ENCODE data around the gene IL4I1.

IL4I1 gene

GRCh38 chr19:49843265-49843664 lies 53.4 kb downstream of the IL4I1 start:
- no peak for DNase-seq
- ChIA-PET POLR2A (interaction anchor here (1.0 kb wide), 1 partner anchor 26 kb away, joined by 4 read pairs; no protein-coding TSS in a partner anchor), CTCF (interaction anchor here (1.2 kb wide), 1 partner anchor 30 kb away, joined by 3 read pairs; the partner anchor contains the start of gene FUZ)
- Histone ChIP-seq H3K4me3 (ENCODE audit: control insufficient read depth in 1 of 7, extremely low read depth in 1 of 7, insufficient read depth in 4 of 7, low read depth in 2 of 7, low read length in 6 of 7) (no peak overlapping the region), H3K36me3 (ENCODE audit: control insufficient read depth in 4 of 4, insufficient read depth in 4 of 4, low read length in 3 of 4) (peaks cover 7 to 25% (median 21%) of the 10 kb centered on the region in 4 experiments), H3K4me1 (ENCODE audit: control extremely low read depth in 1 of 4, control insufficient read depth in 4 of 4, insufficient read depth in 4 of 4, low read length in 3 of 4) (peaks cover 0 to 5% (median 3%) of the 10 kb centered on the region in 4 experiments), H3K9me3 (ENCODE audit: control extremely low read depth in 1 of 5, control insufficient read depth in 4 of 5, insufficient read depth in 2 of 5, low read depth in 1 of 5, low read length in 4 of 5) (no peaks in the 10 kb centered on the region), H3K27ac (ENCODE audit: insufficient read depth in 1 of 2, low read depth in 1 of 2, low read length in 2 of 2, poor library complexity in 1 of 2, severe bottlenecking in 2 of 2) (no peak overlapping the region), H3K27me3 (replicated peaks in 2 of 5; ENCODE audit: control insufficient read depth in 4 of 5, insufficient read depth in 5 of 5, low read length in 4 of 5) (no peaks in the 10 kb centered on the region)
- 100% methylated on average over 1 of the region's 3 CpGs for WGBS (ENCODE audit: insufficient coverage)

GRCh38 chr19:49840736-49841249 lies 55.9 kb downstream of the IL4I1 start:
- Histone ChIP-seq H3K4me1 (ENCODE audit: control extremely low read depth in 1 of 4, control insufficient read depth in 4 of 4, insufficient read depth in 4 of 4, low read length in 3 of 4) (no peaks in the 10 kb centered on the region), H3K36me3 (ENCODE audit: control insufficient read depth in 4 of 4, insufficient read depth in 4 of 4, low read length in 3 of 4) (peaks cover 14 to 48% (median 39%) of the 10 kb centered on the region in 4 experiments), H3K27ac (ENCODE audit: insufficient read depth in 1 of 2, low read depth in 1 of 2, low read length in 2 of 2, poor library complexity in 1 of 2, severe bottlenecking in 2 of 2) (no peak overlapping the region), H3K27me3 (replicated peaks in 2 of 5; ENCODE audit: control insufficient read depth in 4 of 5, insufficient read depth in 5 of 5, low read length in 4 of 5) (no peaks in the 10 kb centered on the region), H3K9me3 (ENCODE audit: control extremely low read depth in 1 of 5, control insufficient read depth in 4 of 5, insufficient read depth in 2 of 5, low read depth in 1 of 5, low read length in 4 of 5) (no peaks in the 10 kb centered on the region), H3K4me3 (ENCODE audit: control insufficient read depth in 1 of 7, extremely low read depth in 1 of 7, insufficient read depth in 4 of 7, low read depth in 2 of 7, low read length in 6 of 7) (no peak overlapping the region)
- DNase-seq: no peak
- POLR2A ChIA-PET: interaction anchor here (0.6 kb wide), 1 partner anchor 27 kb away, joined by 3 read pairs; the partner anchor contains the start of gene PNKP
- 98% methylated on average over 12 of the region's 17 CpGs for WGBS (ENCODE audit: insufficient coverage)
- CTCF ChIA-PET: no interaction called here

GRCh38 chr19:49840321-49840720 lies 56.4 kb downstream of the IL4I1 start:
- no peaks in the 10 kb centered on the region for H3K9me3 ChIP-seq (ENCODE audit: control extremely low read depth in 1 of 5, control insufficient read depth in 4 of 5, insufficient read depth in 2 of 5, low read depth in 1 of 5, low read length in 4 of 5)
- peaks cover 14 to 53% (median 44%) of the 10 kb centered on the region in 4 experiments for H3K36me3 ChIP-seq (ENCODE audit: control insufficient read depth in 4 of 4, insufficient read depth in 4 of 4, low read length in 3 of 4)
- POLR2A ChIA-PET: no interaction called here
- H3K27me3 ChIP-seq (replicated peaks in 2 of 5; ENCODE audit: control insufficient read depth in 4 of 5, insufficient read depth in 5 of 5, low read length in 4 of 5): no peaks in the 10 kb centered on the region
- 97% methylated on average over 11 of the region's 11 CpGs for WGBS (ENCODE audit: insufficient coverage)
- no peak overlapping the region for H3K27ac ChIP-seq (ENCODE audit: insufficient read depth in 1 of 2, low read depth in 1 of 2, low read length in 2 of 2, poor library complexity in 1 of 2, severe bottlenecking in 2 of 2)
- DNase-seq: no peak
- no peak overlapping the region for H3K4me3 ChIP-seq (ENCODE audit: control insufficient read depth in 1 of 7, extremely low read depth in 1 of 7, insufficient read depth in 4 of 7, low read depth in 2 of 7, low read length in 6 of 7)
- H3K4me1 ChIP-seq (ENCODE audit: control extremely low read depth in 1 of 4, control insufficient read depth in 4 of 4, insufficient read depth in 4 of 4, low read length in 3 of 4): no peaks in the 10 kb centered on the region
- CTCF ChIA-PET: no interaction called here

GRCh38 chr19:49839713-49840112 lies 57.0 kb downstream of the IL4I1 start:
- ChIA-PET POLR2A (no interaction called here), CTCF (no interaction called here)
- DNase-seq: no peak
- Histone ChIP-seq H3K4me1 (ENCODE audit: control extremely low read depth in 1 of 4, control insufficient read depth in 4 of 4, insufficient read depth in 4 of 4, low read length in 3 of 4) (no peaks in the 10 kb centered on the region), H3K27ac (ENCODE audit: insufficient read depth in 1 of 2, low read depth in 1 of 2, low read length in 2 of 2, poor library complexity in 1 of 2, severe bottlenecking in 2 of 2) (no peak overlapping the region), H3K4me3 (ENCODE audit: control insufficient read depth in 1 of 7, extremely low read depth in 1 of 7, insufficient read depth in 4 of 7, low read depth in 2 of 7, low read length in 6 of 7) (no peak overlapping the region), H3K9me3 (ENCODE audit: control extremely low read depth in 1 of 5, control insufficient read depth in 4 of 5, insufficient read depth in 2 of 5, low read depth in 1 of 5, low read length in 4 of 5) (no peaks in the 10 kb centered on the region), H3K27me3 (replicated peaks in 2 of 5; ENCODE audit: control insufficient read depth in 4 of 5, insufficient read depth in 5 of 5, low read length in 4 of 5) (no peaks in the 10 kb centered on the region), H3K36me3 (ENCODE audit: control insufficient read depth in 4 of 4, insufficient read depth in 4 of 4, low read length in 3 of 4) (peaks cover 17 to 59% (median 48%) of the 10 kb centered on the region in 4 experiments)
- WGBS (ENCODE audit: insufficient coverage): 100% methylated on average over 8 of the region's 11 CpGs

Measured in common myeloid progenitor, CD34-positive (primary cell).